Activated CD4-positive, CD25-positive, alpha-beta regulatory T cell (primary cell): Measurements from ENCODE around the gene C6orf120.

Experiments used
- DNase-seq, 4 experiments: peaks; one replicate each; lab custom pipeline; 2025; lab: John Stamatoyannopoulos, UW

Gene C6orf120

DNA sequence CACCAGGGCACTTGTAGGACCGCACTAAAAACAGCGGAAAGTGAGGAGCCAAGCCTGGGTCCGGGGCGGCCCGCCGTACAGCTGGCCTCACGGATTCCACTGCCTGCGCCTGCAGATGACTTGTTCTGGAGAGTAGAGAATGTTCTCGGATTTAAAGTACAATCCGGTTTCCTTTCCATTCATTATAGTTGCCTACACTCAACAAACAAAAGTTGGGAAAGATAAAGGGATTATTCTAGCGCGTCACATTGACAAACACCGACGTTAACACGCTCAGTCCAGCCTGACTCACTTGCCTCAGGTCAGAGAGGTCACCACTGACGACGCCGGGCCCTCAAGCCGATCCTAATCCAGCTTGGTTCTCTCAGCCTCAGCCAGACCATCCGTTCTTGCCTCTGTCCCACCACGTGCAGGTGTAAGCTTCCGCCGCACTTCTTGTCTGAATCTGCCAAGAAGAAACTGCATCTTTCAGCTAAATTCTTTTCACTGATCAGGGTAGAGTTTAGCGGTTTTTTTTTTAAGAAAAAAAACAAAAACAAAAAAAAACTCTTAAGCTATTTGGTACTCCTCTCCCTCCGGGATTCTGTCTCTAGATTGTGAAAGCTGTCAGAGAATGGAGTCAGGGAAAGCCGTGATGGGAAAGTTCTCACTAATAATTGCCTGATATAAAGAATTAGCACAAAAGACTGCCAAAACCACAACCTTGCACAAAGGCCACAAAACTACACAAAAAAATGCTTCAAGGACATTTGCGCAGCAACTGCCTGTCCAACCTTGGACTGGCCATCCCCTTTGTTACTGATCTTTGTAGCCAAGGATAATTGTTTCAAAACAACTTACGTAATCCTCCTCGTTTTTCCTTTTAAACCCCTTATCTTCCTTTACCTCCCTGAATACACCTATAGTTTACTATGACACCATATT, 23.5 kb downstream of the C6orf120 start:
- no peak for DNase-seq

DNA sequence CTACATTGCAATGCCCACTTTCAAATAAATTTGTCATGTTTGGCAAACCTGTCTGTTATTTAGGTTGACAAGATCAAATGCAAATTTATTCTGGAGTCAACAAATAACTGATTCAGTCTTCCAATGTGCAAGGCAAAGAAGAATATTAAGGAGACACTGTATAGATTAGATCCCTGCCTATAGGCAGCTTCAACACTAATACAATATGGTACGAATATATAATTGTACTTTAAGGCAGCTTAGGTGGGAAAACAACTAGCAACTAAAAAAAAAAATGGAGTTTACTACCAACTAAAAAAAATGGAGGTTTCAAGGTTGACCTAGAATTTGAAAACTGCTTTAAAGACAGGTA, 24.1 kb downstream of the C6orf120 start:
- no peak for DNase-seq

DNA sequence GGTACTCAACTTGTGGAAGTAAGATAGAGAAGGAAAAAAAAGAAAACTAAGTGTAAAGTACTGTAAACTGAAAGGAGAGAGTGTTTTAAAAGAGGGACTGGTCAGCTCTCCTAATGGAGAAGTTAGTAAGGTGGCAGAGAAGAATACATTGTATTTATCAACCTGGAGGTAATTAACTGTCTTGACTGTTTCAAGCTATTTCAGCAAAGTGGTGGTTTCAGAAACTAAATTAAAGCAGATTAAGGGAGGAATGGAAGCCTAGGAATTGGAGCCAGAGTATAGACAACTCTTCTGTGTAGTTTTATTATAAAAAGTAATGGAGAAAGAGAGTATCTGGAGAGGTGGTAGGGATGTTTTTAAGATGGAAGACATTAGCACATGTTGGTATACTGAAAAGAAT, 25.0 kb downstream of the C6orf120 start:
- no peak for DNase-seq

DNA sequence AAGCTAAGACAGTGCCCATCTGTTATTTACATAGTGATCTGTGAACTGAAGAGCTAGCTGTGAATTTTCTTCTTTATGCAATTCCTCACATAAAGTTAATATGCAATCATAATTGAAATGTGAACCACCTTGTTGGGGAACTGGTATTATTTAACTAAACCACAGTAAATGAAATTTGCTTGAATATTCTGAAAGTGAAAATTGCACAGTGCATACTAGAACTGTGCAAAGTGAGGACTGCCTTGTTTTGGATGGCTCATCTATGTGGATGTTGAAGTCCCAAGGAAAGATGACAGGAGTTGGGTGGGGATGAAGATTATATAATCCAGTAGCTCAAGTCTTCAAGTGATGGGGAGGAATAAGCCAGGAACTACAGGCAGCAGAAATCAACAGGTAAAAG, 28.0 kb downstream of the C6orf120 start:
- no peak for DNase-seq

DNA sequence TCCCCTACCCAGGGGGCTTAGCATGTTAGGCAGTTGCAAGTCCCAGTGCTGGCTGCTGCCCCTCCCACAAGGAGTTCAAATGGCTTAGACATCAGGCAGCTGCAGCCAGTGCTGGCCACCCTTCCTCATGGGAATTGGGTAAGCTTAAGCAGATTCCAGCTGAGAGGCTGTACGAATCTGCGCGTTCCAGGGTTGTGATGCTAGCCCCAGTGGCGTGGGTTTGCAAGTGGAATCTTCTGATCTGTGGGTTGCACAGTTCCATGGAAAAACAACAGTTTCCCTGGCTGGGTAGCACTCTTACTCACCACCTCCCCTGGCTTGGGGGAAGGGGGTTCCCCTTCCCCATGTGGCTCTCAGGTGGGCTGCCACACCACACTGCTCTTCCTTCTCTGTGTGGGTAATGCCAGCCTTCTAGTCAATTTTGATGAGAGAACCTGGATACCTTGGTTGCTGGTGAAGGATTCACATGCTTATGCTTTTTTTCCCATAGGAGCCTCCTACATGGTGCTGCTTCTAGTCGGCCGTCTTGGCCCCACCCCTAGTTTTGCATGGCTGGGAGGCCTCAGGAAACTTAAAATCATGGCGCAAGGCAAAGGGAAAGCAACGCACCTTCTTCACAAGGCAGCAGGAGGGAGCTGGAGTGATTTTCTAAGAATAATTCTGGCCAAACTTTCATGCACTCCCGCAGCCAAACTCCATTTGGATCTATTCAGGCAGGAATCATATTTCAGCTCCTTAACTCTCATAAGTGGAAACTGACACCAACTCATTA, 36.5 kb downstream of the C6orf120 start:
- DNase-seq, result no peak

DNA sequence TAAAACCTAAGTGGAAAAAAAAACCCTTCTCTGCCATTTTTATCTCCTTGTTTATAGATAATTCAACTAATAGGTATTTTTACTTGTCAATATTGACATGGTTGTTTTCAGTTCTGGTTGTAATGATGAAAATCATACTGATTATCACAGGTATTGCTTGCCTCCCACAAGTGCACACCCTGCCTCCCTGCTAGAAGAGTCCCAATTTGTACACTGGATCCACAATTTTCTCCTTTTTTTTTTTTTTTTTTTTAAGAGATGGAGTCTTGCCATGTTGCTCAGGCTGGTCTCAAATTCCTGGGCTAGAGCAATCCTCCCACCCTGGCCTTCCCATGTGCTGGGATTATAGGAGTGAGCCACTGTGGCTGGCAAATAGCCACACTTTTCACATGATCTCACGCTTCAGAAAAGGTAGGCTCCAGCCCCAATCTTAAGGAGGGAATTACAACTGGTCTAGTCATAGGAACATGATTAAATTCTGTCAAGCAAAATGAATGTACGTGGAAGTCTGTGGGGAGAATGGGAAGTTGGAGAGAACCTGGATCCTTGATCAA, 37.1 kb downstream of the C6orf120 start:
- DNase-seq, result no peak

DNA sequence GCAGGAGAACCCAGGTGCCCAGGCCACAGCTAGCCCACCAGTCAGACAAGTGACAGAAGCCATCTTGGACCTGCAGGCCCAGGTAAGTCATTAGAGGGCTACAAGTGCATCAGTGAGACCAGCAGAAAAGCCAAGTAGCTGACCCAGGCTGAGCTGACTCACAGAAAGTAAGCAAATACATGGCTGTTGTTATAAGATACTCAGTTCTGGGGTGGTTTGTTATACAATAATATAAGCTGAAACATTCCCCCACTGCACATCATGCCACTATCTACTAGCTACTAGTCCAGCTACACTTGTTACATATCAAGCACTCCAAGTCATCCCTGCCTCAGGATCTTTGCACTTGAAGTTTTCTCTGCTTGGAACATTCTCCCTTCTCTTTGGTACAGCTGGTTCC, 39.4 kb downstream of the C6orf120 start:
- DNase-seq, result no peak

DNA sequence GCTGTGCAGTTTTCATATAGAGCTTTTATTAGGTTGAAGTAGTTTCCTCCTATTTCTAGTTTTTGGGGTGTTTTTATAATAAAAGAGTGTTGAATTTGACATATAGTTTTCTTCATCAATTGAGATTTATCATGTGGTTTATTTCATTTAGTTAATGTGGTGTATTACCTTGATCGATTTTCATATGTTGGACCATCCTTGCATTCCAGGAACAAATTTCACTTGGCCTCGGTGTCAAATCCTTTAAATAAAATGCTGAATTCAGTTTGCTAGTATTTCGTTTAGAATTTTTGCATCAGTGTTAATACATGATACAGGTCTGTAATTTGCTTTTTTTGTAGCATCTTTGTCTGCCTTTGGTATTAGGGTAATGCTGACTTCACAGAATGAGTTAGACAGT, 43.5 kb downstream of the C6orf120 start:
- DNase-seq, result no peak

DNA sequence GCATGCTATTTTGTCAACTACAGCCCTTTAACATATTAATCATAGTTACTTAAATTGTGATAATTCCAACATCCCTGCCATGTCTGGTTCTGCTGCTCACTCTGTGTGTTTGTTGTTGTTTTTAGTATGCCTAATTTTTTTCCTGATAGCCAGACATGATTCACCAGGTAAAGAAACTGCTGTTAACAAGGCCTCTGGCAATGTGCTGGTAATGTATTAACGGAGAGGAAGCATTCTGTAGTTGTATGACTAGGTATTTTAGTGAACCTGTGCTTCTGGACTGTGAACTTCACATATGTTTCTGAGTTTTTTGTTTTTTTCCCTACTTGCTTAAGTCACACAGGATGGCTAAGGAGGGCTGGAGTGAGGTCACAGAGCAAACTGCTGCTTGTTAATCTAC, 44.6 kb downstream of the C6orf120 start:
- no peak for DNase-seq

DNA sequence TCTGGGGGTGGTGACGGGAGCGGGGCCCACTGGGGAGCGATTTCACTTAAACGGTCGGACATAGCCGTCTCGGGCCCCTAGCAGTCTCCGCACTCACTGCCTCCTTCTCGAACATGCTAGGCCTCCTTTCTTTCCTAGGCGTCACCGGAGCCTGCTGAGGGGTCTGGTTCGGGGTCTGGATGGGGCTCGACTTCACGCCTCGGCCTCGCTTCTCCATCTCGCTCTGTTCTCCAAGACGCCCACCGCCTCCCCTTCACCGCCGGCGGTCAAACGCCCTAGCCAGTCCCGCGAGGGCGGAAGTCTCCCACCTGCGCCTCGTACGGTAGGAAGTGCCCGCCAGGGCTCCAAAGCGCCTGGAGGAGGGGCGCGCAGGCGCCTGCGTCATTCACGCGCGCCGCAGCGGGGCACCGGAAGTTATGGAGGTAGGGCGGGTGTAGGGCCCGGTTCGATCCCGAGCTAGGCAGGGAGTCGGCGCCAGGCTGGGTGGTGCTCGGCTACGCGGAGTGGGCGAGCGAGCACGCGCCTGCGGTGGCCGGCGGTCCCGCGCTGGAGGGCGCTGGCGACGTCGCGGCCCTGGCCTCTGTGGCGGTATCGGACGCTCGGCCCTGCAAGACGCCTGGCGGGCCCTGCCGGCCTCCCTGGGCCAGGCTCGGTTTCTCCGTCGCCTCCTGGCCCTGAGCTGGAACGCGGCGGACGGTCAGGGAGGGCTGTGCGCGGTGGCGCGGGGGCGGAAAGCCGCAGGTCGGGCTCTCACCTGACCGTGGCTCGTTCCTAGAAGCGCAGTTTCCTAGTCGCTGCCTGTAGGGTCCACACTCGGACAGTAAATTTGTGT, 49.5 kb downstream of the C6orf120 start, which contains the start of the genes DYNLT2 and ERMARD:
TSS of gene DYNLT2 (minus strand) at position 331 of the 832 bp plus-strand sequence. CDS start at position 217, 114 bp downstream.
TSS of gene ERMARD (plus strand) at position 381 of the 832 bp plus-strand sequence. CDS start at position 417, 36 bp downstream.
- DNase-seq, result peak; percentile 79 to 89 (median 84)

DNA sequence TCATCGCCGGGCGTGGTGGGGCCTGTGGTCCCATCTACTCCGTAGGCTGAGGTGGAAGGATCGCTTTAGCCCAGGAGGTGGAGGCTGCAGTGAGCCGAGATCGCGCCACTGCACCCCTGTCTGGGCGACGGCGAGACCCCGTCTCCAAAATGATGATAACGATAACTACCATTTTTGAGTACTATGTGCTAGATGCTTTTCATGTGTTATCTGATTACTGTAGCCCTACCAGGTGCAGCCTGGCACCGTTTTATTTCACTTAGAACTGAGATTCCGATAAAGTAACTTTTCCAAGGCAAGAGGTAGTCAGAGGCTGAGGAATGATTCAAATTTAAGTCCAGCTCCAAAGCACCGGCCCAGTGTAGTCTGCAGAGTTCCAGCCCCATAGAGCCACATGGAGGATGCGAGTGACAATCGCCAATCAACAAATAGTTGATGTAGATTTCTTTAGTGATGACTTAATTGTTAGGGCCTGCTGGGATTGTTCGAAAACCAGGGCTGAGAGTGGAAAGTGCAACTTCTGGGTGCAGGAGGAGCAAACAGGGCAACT, 50.2 kb downstream of the C6orf120 start:
- no peak for DNase-seq
